Natural killer cell (primary cell): ENCODE measurements around the gene CLCA2. TPM values are rescaled to one million over a fixed set of nuclear protein-coding genes. Genes with fewer than 3 reads are reported as not detected.

Experiments
- ATAC-seq, 3 donors: fragments of 150-1000 bp in 2 of 3; fragments of 200-7000 bp in 1 of 3; cut with Tn5 transposase; 1 replicate in 1 of 3; 2 replicates in 2 of 3; pipeline ENCODE4 v1.10.0; 2021; ENCODE audit warnings: mild to moderate bottlenecking in 2 of 3, moderate library complexity in 2 of 3
- DNase-seq, 2 donors: peaks; one replicate each; pipeline versions ENCODE4 v3.0.0 to v3.0.0-alpha.2; 2013 to 2021; ENCODE audit warnings: mixed read lengths in 1 of 2
- H3K27ac ChIP-seq: one replicate; pipeline ENCODE4 v1.5.1; 2013; ENCODE audit warnings: mild to moderate bottlenecking, low read length
- H3K27me3 ChIP-seq: one replicate; pipeline ENCODE4 v1.6.1; 2013; ENCODE audit warnings: low read length; ENCODE audit not compliant: control insufficient read depth, insufficient read depth
- H3K36me3 ChIP-seq: one replicate; pipeline ENCODE4 v1.6.1; 2013; ENCODE audit warnings: low read length; ENCODE audit not compliant: control insufficient read depth, insufficient read depth
- H3K4me1 ChIP-seq: one replicate; pipeline ENCODE4 v1.6.1; 2013; ENCODE audit warnings: low read length; ENCODE audit not compliant: control insufficient read depth, insufficient read depth
- H3K4me3 ChIP-seq: one replicate; pipeline ENCODE4 v1.5.1; 2013; ENCODE audit warnings: low read length
- H3K9me3 ChIP-seq: one replicate; pipeline ENCODE4 v1.6.1; 2013; ENCODE audit warnings: low read length; ENCODE audit not compliant: control insufficient read depth, insufficient read depth
- H3K27ac Mint-ChIP-seq, 2 donors: one replicate each; pipeline ENCODE4 v1.8.0; 2022; ENCODE audit warnings: mild to moderate bottlenecking in 2 of 2, mixed read lengths in 2 of 2, moderate library complexity in 1 of 2
- H3K27me3 Mint-ChIP-seq, 2 donors: one replicate each; pipeline ENCODE4 v1.8.0; 2022; ENCODE audit warnings: low read depth in 2 of 2, mixed read lengths in 2 of 2
- H3K36me3 Mint-ChIP-seq: one replicate; pipeline ENCODE4 v1.8.0; 2022; ENCODE audit warnings: mixed read lengths
- H3K4me1 Mint-ChIP-seq, 2 donors: one replicate each; pipeline ENCODE4 v1.8.0; 2022; ENCODE audit warnings: mixed read lengths in 2 of 2
- H3K4me3 Mint-ChIP-seq: one replicate; pipeline ENCODE4 v1.8.0; 2022; ENCODE audit warnings: mild to moderate bottlenecking, moderate library complexity, mixed read lengths
- H3K9me3 Mint-ChIP-seq, 2 donors: one replicate each; pipeline ENCODE4 v1.8.0; 2022; ENCODE audit warnings: mixed read lengths in 2 of 2
- WGBS: methylation state at CpG from one replicate; pipeline ENCODE4 v1.1.7; 2013; ENCODE audit warnings: missing lambda C conversion rate; ENCODE audit not compliant: insufficient coverage; 5-methylcytosine and 5-hydroxymethylcytosine counted together
- intact Hi-C: fragments of 100-400 bp; cut with micrococcal nuclease; formaldehyde crosslinking; loops from one replicate; pipeline ENCODE4 v1.14.2; 2022
- total RNA-seq, 4 donors: library from RNA; stranded (reverse); fragments of 120-200 nt in 1 of 4; gene quantifications; one replicate each; pipeline versions ENCODE4 v1.2.3 to v1.2.4, GENCODE V29; 2013 to 2022
- TF ChIP-seq, protein P1 (sequence below): fragments of 200-600 bp; IDR thresholded peaks from one replicate; pipeline ENCODE4 v1.8.0; 2022; ENCODE audit warnings: antibody characterized with exemption

The CLCA2 gene, protein sequence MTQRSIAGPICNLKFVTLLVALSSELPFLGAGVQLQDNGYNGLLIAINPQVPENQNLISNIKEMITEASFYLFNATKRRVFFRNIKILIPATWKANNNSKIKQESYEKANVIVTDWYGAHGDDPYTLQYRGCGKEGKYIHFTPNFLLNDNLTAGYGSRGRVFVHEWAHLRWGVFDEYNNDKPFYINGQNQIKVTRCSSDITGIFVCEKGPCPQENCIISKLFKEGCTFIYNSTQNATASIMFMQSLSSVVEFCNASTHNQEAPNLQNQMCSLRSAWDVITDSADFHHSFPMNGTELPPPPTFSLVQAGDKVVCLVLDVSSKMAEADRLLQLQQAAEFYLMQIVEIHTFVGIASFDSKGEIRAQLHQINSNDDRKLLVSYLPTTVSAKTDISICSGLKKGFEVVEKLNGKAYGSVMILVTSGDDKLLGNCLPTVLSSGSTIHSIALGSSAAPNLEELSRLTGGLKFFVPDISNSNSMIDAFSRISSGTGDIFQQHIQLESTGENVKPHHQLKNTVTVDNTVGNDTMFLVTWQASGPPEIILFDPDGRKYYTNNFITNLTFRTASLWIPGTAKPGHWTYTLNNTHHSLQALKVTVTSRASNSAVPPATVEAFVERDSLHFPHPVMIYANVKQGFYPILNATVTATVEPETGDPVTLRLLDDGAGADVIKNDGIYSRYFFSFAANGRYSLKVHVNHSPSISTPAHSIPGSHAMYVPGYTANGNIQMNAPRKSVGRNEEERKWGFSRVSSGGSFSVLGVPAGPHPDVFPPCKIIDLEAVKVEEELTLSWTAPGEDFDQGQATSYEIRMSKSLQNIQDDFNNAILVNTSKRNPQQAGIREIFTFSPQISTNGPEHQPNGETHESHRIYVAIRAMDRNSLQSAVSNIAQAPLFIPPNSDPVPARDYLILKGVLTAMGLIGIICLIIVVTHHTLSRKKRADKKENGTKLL
- total RNA-seq = not detected
- not detected for total RNA-seq (2013)

DNA sequence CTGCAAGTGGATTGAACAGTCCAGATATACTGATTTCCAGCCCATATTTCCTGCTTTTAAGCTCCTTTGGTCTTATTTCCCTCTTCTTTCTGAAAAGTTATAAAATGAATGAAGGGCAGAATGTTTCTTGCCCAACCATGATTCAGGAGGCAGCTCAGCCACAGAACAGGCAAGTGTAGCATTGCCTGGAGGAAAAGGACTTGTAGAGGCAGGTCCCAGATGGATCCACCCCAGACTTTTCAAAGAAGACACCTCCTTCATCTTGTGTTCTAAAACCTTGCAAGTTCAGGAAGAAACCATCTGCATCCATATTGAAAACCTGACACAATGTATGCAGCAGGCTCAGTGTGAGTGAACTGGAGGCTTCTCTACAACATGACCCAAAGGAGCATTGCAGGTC, at the start of gene CLCA2:
CLCA2 (plus strand) TSS at position 299 of the 400 bp plus-strand sequence; CDS start at position 376, 77 bp downstream.
- H3K27ac ChIP-seq = no peak within 1 kb of the TSS
- Mint-ChIP-seq H3K9me3 (no peaks in the 10 kb centered on the region), H3K4me1 (peaks cover 6% of the 10 kb centered on the region in 2 donors), H3K4me3 (no peak within 1 kb of the TSS), H3K36me3 (no peaks in the 10 kb centered on the region), H3K27me3 (peaks cover 12 to 47% of the 10 kb centered on the region in 2 donors), H3K27ac (no peak within 1 kb of the TSS)
- DNase-seq = no peak
- ATAC-seq = no peak
- H3K27me3 ChIP-seq = peaks cover 2% of the 10 kb centered on the region
- no peaks in the 10 kb centered on the region for H3K4me1 ChIP-seq
- H3K9me3 ChIP-seq = no peaks in the 10 kb centered on the region
- no peak within 1 kb of the TSS for H3K4me3 ChIP-seq
- intact Hi-C loops = no loop called here
- H3K36me3 ChIP-seq = no peaks in the 10 kb centered on the region
- TF ChIP-seq, protein P1, sequence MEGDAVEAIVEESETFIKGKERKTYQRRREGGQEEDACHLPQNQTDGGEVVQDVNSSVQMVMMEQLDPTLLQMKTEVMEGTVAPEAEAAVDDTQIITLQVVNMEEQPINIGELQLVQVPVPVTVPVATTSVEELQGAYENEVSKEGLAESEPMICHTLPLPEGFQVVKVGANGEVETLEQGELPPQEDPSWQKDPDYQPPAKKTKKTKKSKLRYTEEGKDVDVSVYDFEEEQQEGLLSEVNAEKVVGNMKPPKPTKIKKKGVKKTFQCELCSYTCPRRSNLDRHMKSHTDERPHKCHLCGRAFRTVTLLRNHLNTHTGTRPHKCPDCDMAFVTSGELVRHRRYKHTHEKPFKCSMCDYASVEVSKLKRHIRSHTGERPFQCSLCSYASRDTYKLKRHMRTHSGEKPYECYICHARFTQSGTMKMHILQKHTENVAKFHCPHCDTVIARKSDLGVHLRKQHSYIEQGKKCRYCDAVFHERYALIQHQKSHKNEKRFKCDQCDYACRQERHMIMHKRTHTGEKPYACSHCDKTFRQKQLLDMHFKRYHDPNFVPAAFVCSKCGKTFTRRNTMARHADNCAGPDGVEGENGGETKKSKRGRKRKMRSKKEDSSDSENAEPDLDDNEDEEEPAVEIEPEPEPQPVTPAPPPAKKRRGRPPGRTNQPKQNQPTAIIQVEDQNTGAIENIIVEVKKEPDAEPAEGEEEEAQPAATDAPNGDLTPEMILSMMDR = no peak

DNA sequence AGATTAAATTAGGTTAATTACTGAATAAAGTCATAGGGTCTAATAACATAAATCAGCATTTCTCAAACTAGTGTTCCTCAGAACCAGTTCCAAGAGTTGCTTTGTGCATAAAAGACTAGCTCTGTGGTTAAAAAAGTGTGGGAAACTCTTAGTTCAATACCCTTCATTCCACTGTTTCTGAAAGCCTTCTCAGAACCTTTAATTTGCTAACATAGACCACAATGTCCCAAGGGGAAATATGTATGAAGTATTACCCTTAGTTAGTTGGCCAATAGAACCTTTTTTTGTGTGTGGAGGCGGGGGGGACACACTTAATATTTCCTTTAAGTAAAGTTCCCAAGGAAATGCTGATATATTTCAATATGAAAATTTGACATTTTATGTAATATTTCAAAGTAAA, 48.3 kb upstream of the CLCA2 start:
- intact Hi-C loops = no loop called here
- Mint-ChIP-seq H3K27me3 (no peaks in the 10 kb centered on the region), H3K4me1 (no peaks in the 10 kb centered on the region)

DNA sequence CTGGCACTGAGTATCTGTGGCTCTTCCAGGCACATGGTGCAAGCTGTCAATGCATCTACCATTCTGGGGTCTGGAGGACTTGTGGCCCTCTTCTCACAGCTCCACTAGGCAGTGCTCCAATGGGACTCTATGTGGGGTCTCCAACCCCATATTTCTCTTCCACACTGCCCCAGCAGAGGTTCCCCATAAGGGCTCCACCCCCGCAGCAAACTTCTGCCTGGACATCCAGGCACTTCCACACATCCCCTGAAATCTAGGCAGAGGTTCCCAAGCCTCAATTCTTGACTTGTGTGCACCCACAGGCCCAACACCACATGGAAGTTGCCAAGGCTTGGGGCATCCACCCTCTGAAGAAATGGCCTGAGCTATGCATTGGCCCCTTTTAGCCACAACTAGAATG, 46.6 kb upstream of the CLCA2 start:
- intact Hi-C loops = no loop called here
- Mint-ChIP-seq H3K9me3 (no peaks in the 10 kb centered on the region), H3K27ac (no peak overlapping the region), H3K4me1 (peaks cover 0 to 2% of the 10 kb centered on the region in 2 donors), H3K4me3 (no peak overlapping the region), H3K36me3 (no peaks in the 10 kb centered on the region), H3K27me3 (no peaks in the 10 kb centered on the region)
- TF ChIP-seq, protein P1 = no peak
- no peak overlapping the region for H3K4me3 ChIP-seq
- 100% methylated on average over 1 of the region's 1 CpG for WGBS
- peaks cover 6% of the 10 kb centered on the region for H3K9me3 ChIP-seq
- DNase-seq = no peak
- H3K36me3 ChIP-seq = peaks cover 13% of the 10 kb centered on the region
- H3K27ac ChIP-seq = no peak overlapping the region
- no peak for ATAC-seq
- H3K27me3 ChIP-seq = no peaks in the 10 kb centered on the region
- H3K4me1 ChIP-seq = no peaks in the 10 kb centered on the region

More for the DNA sequence above, 48.3 kb upstream of the CLCA2 start:
- no peaks in the 10 kb centered on the region for H3K36me3 Mint-ChIP-seq
- no peak overlapping the region for H3K27ac Mint-ChIP-seq
- WGBS = no CpG with 5 or more reads among the region's 1 CpG
- ATAC-seq (no peak), DNase-seq (no peak)
- no peaks in the 10 kb centered on the region for H3K9me3 Mint-ChIP-seq
- Histone ChIP-seq H3K27me3 (no peaks in the 10 kb centered on the region), H3K4me1 (no peaks in the 10 kb centered on the region), H3K9me3 (peaks cover 6% of the 10 kb centered on the region), H3K27ac (no peak overlapping the region), H3K36me3 (peaks cover 13% of the 10 kb centered on the region), H3K4me3 (no peak overlapping the region)
- TF ChIP-seq, protein P1 = no peak
- H3K4me3 Mint-ChIP-seq = no peak overlapping the region
